HepG2 (cell line): Measurements from ENCODE around the gene PACSIN1. TPM values are rescaled to one million over a fixed set of nuclear protein-coding genes. Genes with fewer than 3 reads are reported as not detected.
"Not testable (repeated sequence)": the region's sequence is repeated elsewhere in the genome, so short reads cannot be mapped to it uniquely, and the experiment has no call there.

ENCODE experiments used
- ATAC-seq: fragments of 200-7000 bp; cut with Tn5 transposase; 3 replicates; pipeline ENCODE4 v1.9.1; 2020; ENCODE audit warnings: mild to moderate bottlenecking, moderate library complexity
- BruUV-seq: library from RNA; stranded (reverse); fragments of 400-500 nt; replicated peaks from 2 replicates; lab custom pipeline; 2021; lab: Mats Ljungman, UMichigan
- CTCF ChIA-PET: fragments of 300-600 bp; formaldehyde crosslinking; extraction: SDS; loops from one replicate; lab custom pipeline; 2021; ENCODE audit warnings: low total read pairs, inconsistent platforms, low intra/inter-chr PET ratio; lab: Yijun Ruan, JAX
- POLR2A ChIA-PET: fragments of 350-600 bp; sonication (Branson Sonifier 250); formaldehyde crosslinking; loops from one replicate; lab custom pipeline; 2020; ENCODE audit warnings: antibody characterized with exemption, inconsistent platforms; lab: Yijun Ruan, JAX
- DNase-seq: peaks from one replicate; pipeline ENCODE4 v3.0.0-alpha.2; 2015; ENCODE audit warnings: low spot score
- FAIRE-seq: peaks from 3 replicates; lab custom pipeline; 2011; peaks lifted over from hg19 to GRCh38; lab: Jason Lieb, UNC
- H2AFZ ChIP-seq: one replicate; pipeline ENCODE4 v1.6.1; 2011; ENCODE audit warnings: low read length, inconsistent platforms
- H3K27ac ChIP-seq: fragments of 300-600 bp; 3 replicates; pipeline ENCODE4 v1.8.0; 2011; ENCODE audit warnings: mixed run types, mild to moderate bottlenecking, mixed read lengths, low read length, inconsistent platforms; ENCODE audit not compliant: insufficient read depth; ENCODE audit errors: extremely low read length
- H3K27me3 ChIP-seq, 2 experiments: fragments of 200-600 bp in 1 of 2; 2 replicates in 1 of 2; 3 replicates in 1 of 2; pipeline versions ENCODE4 v1.6.0 to v1.8.0; 2011; ENCODE audit warnings: low read length in 2 of 2, mild to moderate bottlenecking in 2 of 2, moderate library complexity in 2 of 2, inconsistent platforms in 1 of 2; ENCODE audit not compliant: insufficient read depth in 2 of 2, control insufficient read depth in 1 of 2
- H3K36me3 ChIP-seq, 2 experiments: fragments of 200-600 bp in 1 of 2; replicated peaks in 1 of 2; 2 replicates in 1 of 2; 3 replicates in 1 of 2; pipeline versions ENCODE4 v1.5.1 to v1.8.0; 2011; ENCODE audit warnings: low read length in 2 of 2, inconsistent platforms in 1 of 2; ENCODE audit not compliant: insufficient read depth in 2 of 2, control insufficient read depth in 1 of 2
- H3K4me1 ChIP-seq: 2 replicates; pipeline ENCODE4 v1.5.1; 2012; ENCODE audit warnings: low read length, inconsistent platforms; ENCODE audit not compliant: insufficient read depth
- H3K4me2 ChIP-seq: 2 replicates; pipeline ENCODE4 v1.6.0; 2011; ENCODE audit warnings: low read depth, low read length, inconsistent platforms
- H3K4me3 ChIP-seq, 3 experiments: fragments of 200-600 bp in 1 of 3; sonication (generic), shearing (Covaris generic) in 1 of 3; replicated peaks in 1 of 3; 2 replicates each; pipeline ENCODE4 v1.5.1; 2011 to 2016; ENCODE audit warnings: low read length in 3 of 3, inconsistent platforms in 2 of 3, low read depth in 2 of 3, mild to moderate bottlenecking in 2 of 3, control low read depth in 1 of 3, mixed read lengths in 1 of 3; ENCODE audit not compliant: insufficient read depth in 1 of 3
- H3K79me2 ChIP-seq: one replicate; pipeline ENCODE4 v1.6.1; 2011; ENCODE audit warnings: low read length, inconsistent platforms; ENCODE audit not compliant: insufficient read depth
- H3K9ac ChIP-seq: 2 replicates; pipeline ENCODE4 v1.6.0; 2011; ENCODE audit warnings: mild to moderate bottlenecking, low read depth, low read length, inconsistent platforms; ENCODE audit not compliant: insufficient read depth
- H3K9me3 ChIP-seq: 2 replicates; pipeline ENCODE4 v1.5.1; 2012; ENCODE audit warnings: mild to moderate bottlenecking, low read length
- H4K20me1 ChIP-seq: 2 replicates; pipeline ENCODE4 v1.6.0; 2011; ENCODE audit warnings: inconsistent platforms, mild to moderate bottlenecking, low read length, moderate library complexity; ENCODE audit not compliant: insufficient read depth
- ARHGAP35 ChIP-seq: sonication (generic); formaldehyde crosslinking; IDR thresholded peaks from 2 replicates; pipeline ENCODE4 v1.9.0; 2022; ENCODE audit warnings: mild to moderate bottlenecking, inconsistent platforms, moderate library complexity, missing genetic modification reagents, borderline replicate concordance
- FOSL1 ChIP-seq: sonication (generic); formaldehyde crosslinking; IDR thresholded peaks from 2 replicates; pipeline ENCODE4 v1.9.0; 2021; ENCODE audit warnings: missing genetic modification reagents, borderline replicate concordance
- SMYD3 ChIP-seq: sonication (generic); formaldehyde crosslinking; IDR thresholded peaks from 2 replicates; pipeline ENCODE4 v1.8.1; 2023; ENCODE audit warnings: mild to moderate bottlenecking, missing genetic modification reagents
- ZNF33B ChIP-seq: sonication (generic); formaldehyde crosslinking; IDR thresholded peaks from 2 replicates; pipeline ENCODE4 v1.5.1; 2020; ENCODE audit warnings: mild to moderate bottlenecking, missing genetic modification reagents
- ZNF350 ChIP-seq: sonication (generic); formaldehyde crosslinking; IDR thresholded peaks from 2 replicates; pipeline ENCODE4 v1.4.0; 2020; ENCODE audit warnings: mild to moderate bottlenecking, low read depth, missing genetic modification reagents, borderline replicate concordance
- ZNF644 ChIP-seq: IDR thresholded peaks from 2 replicates; pipeline ENCODE4 v1.6.1; 2016; ENCODE audit warnings: low read depth
- whole genome bisulfite sequencing: methylation state at CpG from one replicate; pipeline ENCODE4 v1.1.6; 2017; ENCODE audit warnings: low lambda C conversion rate; 5-methylcytosine and 5-hydroxymethylcytosine counted together
- in situ Hi-C: cut with HindIII; loops from 2 replicates; pipeline ENCODE4 v1.10.0; 2017; ENCODE audit warnings: low pct_unique_long_range_greater_than_20kb; ENCODE audit not compliant: extremely low pct_ligation_motif_present
- intact Hi-C: fragments of 100-400 bp; cut with micrococcal nuclease; formaldehyde crosslinking; loops from one replicate; pipeline ENCODE4 v1.10.0; 2022; ENCODE audit not compliant: unreplicated experiment
- polyA plus RNA-seq, 8 experiments: library from polyadenylated mRNA; depleted of rRNA in 3 of 8; stranded (reverse) in 7 of 8; unstranded in 1 of 8; fragments of >200 nt; fragmentation: Illumina TruSeq in 4 of 8; extraction: Trizol in 4 of 8; gene quantifications; 2 replicates each; pipeline versions ENCODE4 v1.2.1 to v1.2.3, GENCODE V29; 2011 to 2016; ENCODE audit warnings: low read depth in 4 of 8, missing spikeins in 1 of 8, mixed read lengths in 1 of 8; ENCODE audit not compliant: insufficient read depth in 1 of 8
- total RNA-seq, 5 experiments: library from RNA; depleted of rRNA; stranded (reverse); fragments of >200 nt; fragmentation: Illumina TruSeq; extraction: Trizol; gene quantifications; 2 replicates each; pipeline ENCODE4 v1.2.3, GENCODE V29; 2016; ENCODE audit warnings: low read depth in 1 of 5
- TF ChIP-seq, protein P1 (sequence below): sonication (generic); formaldehyde crosslinking; IDR thresholded peaks from 2 replicates; pipeline ENCODE4 v1.8.1; 2023; ENCODE audit warnings: mild to moderate bottlenecking, moderate library complexity, missing genetic modification reagents
- TF ChIP-seq, protein P2 (sequence below): sonication (generic); formaldehyde crosslinking; IDR thresholded peaks from 2 replicates; pipeline ENCODE4 v1.4.0; 2020; ENCODE audit warnings: low read depth, missing genetic modification reagents
- TF ChIP-seq, protein P3 (sequence below): IDR thresholded peaks from 2 replicates; pipeline ENCODE4 v1.6.1; 2012; ENCODE audit warnings: low read depth, low read length, improper control_type of control experiment

Gene PACSIN1
- total and polyA plus RNA-seq, 2 of the 13 experiments (the other 11 are each of a cell fraction or from before 2014, with no cell fraction given), result not detected

DNA sequence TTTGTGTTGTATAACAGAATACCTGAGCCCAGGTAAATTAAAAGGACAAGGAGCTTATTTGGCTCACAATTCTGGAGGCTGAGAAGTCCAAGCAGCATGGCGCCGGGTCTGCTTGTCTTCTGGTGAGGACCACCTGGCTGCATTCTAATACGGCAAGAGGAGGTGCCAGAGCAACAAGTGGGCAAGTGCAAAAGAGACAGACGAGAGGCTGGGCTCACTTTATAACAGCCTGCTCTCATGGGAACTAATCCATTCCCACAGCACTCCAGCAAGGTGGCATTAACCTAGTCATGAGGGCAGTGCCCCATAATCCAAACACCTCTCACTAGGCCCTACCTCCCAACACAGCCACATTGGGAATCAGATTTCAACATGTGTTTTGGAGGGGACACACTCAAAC is 12.9 kb downstream of the PACSIN1 start (continued):
- TF ChIP-seq, protein P1, sequence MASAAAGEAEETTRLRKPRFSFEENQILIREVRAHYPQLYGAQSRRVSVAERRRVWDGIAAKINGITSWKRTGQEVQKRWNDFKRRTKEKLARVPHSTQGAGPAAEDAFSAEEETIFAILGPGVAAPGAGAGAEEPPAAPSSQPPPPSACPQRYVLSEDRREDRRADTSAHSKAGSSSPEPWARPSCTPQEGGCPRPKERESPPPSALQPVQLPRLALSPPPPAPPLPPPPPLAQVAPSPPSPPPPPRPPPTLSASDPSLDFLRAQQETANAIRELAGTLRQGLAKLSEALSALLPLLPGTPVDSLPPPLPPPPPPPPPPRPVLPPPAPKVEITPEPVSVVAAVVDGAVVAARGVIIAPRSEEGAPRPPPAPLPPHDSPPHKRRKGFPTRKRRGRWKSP, result no peak
- no peak for TF ChIP-seq SMYD3

DNA sequence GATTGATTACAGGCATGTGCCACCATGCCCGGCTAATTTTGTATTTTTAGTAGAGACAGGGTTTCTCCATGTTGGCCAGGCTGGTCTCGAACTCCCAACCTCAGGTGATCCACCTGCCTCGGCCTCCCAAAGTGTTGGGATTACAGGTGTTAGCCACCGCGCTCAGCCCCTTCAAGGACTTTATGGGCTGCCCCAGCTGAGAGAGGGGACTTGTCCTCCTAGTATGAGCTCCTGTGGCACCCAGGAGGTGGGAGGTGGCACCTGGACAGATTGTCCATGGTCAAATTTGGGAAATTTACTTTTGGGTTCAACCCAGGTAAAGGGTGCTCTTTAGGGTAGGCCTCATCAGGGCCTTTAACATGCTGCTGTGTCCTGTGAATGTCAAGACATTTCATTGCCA is 17.9 kb downstream of the PACSIN1 start:
- BruUV-seq, in situ Hi-C loops, H3K4me2 ChIP-seq, H4K20me1 ChIP-seq, DNase-seq, FAIRE-seq, intact Hi-C loops, H3K36me3 ChIP-seq, POLR2A ChIA-PET, CTCF ChIA-PET, H3K27ac ChIP-seq, H3K4me3 ChIP-seq, H3K9me3 ChIP-seq, ATAC-seq, H3K79me2 ChIP-seq, H2AFZ ChIP-seq, H3K9ac ChIP-seq, H3K4me1 ChIP-seq: not testable (repeated sequence)
- H3K27me3 ChIP-seq, result peaks cover 1 to 27% of the 10 kb centered on the region in 2 experiments; a peak in 3 of 5 replicates
- WGBS, result 67% methylated on average over 3 of the region's 5 CpGs

DNA sequence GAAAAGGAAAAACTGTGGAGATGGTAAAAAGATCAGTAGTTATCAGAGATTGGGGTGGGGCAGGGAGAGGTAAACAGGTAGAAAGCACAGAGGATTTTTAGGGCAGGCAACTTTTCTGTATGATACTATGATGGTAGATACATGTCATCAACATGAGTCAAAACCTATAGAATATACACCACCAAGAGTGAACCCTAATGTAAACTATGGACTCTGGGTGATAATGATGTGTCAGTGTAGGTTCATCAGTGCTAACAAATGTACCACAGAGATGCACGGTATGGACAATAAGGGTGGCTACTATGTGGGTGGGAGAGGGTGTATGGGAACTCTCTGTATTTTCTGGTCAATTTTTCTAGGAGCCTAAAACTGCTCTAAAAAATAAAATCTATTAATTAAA is 18.5 kb downstream of the PACSIN1 start:
- ChIA-PET POLR2A (no interaction called here), CTCF (no interaction called here)
- ATAC-seq (no peak), DNase-seq (no peak), FAIRE-seq (no peak)
- no TSS peak for BruUV-seq
- no peak overlapping the region for H2AFZ ChIP-seq
- no peak overlapping the region for H3K4me3 ChIP-seq
- H4K20me1 ChIP-seq, result no peaks in the 10 kb centered on the region
- no peak overlapping the region for H3K27ac ChIP-seq
- no peaks in the 10 kb centered on the region for H3K79me2 ChIP-seq
- intact Hi-C loops, result no loop called here
- no peak overlapping the region for H3K9ac ChIP-seq
- no peaks in the 10 kb centered on the region for H3K4me1 ChIP-seq
- H3K27me3 ChIP-seq, result peaks cover 1 to 29% of the 10 kb centered on the region in 2 experiments; a peak in 3 of 5 replicates
- H3K36me3 ChIP-seq, result no peaks in the 10 kb centered on the region
- no peaks in the 10 kb centered on the region for H3K9me3 ChIP-seq
- H3K4me2 ChIP-seq, result no peak overlapping the region
- in situ Hi-C loops, result no loop called here
- 0% methylated on average over 1 of the region's 1 CpG for WGBS
- no peak for TF ChIP-seq ZNF33B (CRISPR knock-in tag)
- TF ChIP-seq, protein P2, sequence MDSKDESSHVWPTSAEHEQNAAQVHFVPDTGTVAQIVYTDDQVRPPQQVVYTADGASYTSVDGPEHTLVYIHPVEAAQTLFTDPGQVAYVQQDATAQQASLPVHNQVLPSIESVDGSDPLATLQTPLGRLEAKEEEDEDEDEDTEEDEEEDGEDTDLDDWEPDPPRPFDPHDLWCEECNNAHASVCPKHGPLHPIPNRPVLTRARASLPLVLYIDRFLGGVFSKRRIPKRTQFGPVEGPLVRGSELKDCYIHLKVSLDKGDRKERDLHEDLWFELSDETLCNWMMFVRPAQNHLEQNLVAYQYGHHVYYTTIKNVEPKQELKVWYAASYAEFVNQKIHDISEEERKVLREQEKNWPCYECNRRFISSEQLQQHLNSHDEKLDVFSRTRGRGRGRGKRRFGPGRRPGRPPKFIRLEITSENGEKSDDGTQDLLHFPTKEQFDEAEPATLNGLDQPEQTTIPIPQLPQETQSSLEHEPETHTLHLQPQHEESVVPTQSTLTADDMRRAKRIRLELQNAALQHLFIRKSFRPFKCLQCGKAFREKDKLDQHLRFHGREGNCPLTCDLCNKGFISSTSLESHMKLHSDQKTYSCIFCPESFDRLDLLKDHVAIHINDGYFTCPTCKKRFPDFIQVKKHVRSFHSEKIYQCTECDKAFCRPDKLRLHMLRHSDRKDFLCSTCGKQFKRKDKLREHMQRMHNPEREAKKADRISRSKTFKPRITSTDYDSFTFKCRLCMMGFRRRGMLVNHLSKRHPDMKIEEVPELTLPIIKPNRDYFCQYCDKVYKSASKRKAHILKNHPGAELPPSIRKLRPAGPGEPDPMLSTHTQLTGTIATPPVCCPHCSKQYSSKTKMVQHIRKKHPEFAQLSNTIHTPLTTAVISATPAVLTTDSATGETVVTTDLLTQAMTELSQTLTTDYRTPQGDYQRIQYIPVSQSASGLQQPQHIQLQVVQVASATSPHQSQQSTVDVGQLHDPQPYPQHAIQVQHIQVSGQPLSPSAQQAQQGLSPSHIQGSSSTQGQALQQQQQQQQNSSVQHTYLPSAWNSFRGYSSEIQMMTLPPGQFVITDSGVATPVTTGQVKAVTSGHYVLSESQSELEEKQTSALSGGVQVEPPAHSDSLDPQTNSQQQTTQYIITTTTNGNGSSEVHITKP, result no peak
- TF ChIP-seq ZNF644 (CRISPR knock-in tag), result no peak
- TF ChIP-seq, protein P3, sequence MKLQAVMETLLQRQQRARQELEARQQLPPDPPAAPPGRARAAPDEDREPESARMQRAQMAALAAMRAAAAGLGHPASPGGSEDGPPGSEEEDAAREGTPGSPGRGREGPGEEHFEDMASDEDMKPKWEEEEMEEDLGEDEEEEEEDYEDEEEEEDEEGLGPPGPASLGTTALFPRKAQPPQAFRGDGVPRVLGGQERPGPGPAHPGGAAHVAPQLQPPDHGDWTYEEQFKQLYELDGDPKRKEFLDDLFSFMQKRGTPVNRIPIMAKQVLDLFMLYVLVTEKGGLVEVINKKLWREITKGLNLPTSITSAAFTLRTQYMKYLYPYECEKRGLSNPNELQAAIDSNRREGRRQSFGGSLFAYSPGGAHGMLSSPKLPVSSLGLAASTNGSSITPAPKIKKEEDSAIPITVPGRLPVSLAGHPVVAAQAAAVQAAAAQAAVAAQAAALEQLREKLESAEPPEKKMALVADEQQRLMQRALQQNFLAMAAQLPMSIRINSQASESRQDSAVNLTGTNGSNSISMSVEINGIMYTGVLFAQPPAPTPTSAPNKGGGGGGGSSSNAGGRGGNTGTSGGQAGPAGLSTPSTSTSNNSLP, result no peak
- TF ChIP-seq FOSL1 (CRISPR knock-in tag), result no peak
- no peak for TF ChIP-seq ARHGAP35 (CRISPR knock-in tag)
- no peak for TF ChIP-seq ZNF350 (CRISPR knock-in tag)
